ENCODE data around the gene PTPRR.

Gene PTPRR

DNA sequence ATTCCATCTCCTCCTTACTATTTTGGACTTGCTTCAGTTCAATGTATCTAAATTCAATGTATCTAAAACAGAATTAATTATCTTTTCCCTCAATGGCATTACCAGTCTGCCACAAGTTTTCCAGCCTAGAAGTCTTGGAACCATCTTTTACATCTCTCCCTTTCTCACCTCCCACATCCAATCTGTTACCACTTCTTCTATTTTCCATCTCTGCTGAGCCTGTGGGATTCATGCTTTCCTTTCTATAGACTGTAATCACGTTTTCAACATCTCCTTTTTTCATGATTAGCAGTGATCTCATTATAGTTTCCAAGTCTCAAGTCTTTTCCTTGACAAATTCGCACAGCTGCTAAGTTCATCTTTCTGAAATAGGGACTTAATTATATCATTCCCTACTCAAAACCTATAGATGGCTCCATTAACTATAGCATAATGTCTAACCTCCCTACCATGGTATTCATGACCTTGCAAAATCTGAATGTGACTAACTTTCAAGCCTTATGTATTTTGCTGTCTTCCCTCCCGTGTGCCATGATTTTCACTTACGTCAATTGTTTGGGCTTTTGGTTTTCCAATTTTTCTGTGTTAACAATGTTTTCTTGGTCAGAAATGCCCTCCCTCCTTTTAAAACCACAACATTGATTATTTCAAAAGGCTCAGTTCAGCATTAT lies 262.8 kb downstream of the PTPRR start:
- in situ Hi-C loops (cut with HindIII; ENCODE audit: low sequenced_read_pairs) = no loop called here

DNA sequence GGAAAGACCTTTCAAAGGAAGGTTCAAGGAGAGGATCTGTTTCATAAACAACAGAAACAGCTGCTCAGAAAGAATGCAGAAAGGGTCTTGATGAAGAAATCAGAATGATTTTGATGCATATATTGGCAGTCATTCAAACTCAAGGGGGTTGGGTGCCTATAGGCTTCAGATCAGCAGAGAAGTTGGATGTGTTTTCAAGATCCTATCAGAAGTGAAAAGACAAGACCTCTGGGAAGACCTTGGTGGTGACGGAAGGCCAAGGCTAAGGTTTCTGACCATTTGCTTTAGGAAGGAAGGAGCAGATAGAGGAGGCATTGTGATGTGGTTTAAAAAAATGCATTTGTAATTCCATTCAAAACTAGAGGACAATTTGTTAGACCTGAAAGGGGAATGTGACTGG lies 268.1 kb downstream of the PTPRR start:
- in situ Hi-C loops (cut with HindIII; ENCODE audit: low sequenced_read_pairs) = no loop called here

DNA sequence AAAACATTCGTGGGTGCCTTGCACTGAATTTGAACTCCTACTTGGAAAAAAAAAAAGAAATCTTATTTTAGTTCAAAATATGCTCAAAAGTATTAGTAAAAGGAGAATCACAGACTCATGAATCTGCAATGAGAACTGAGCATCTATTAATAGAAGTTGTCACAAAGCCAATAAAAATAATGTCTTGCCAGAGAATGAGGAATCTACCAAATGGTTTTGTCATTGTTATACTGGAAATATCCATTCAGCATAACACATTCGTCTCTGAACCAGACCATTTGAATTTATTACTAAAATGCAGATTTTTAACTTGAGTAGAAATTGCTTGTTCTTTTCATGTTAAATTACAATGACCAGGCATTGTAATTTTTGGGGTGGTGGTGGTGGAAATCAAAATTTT lies 271.7 kb downstream of the PTPRR start:
- in situ Hi-C loops (cut with HindIII; ENCODE audit: low sequenced_read_pairs) = no loop called here

DNA sequence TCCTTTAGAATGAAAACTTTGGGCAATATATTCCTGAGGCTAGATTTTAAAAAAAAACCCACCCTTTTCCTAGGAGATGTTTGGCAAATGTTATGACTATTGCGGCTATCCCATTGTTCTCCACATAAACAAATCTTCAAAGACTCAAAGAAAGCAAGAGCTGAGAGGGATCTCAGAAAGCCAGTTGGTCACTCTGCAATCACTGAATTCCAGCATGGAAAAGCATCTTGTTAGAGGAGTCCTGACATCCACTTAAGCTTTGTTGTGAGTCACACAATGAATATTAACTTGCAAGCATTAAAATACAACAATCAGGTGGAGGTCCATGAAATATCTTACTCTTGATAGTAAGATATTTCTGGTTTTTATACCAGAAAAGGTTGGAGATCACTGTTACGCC lies 272.3 kb downstream of the PTPRR start:
- in situ Hi-C loops (cut with HindIII; ENCODE audit: low sequenced_read_pairs) = no loop called here

DNA sequence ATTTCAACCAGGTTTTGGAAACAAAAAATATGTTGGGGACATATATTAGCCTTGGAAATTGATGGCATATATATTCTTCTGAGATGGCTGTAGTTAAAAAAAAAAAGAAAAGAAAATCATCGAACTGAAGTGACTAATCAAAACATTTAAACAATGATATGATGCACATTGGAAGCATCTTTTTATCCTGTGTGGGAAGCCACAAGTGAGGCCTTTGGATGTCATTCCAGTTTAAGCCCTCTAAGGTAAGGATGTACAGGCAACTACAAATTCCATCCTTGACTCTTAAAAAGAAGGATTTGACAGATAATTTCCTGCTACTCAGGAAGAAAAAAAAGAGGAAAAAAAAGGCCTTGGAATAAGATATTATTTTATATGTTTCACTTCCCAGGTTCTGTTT lies 273.7 kb downstream of the PTPRR start:
- in situ Hi-C loops (cut with HindIII; ENCODE audit: low sequenced_read_pairs) = no loop called here

DNA sequence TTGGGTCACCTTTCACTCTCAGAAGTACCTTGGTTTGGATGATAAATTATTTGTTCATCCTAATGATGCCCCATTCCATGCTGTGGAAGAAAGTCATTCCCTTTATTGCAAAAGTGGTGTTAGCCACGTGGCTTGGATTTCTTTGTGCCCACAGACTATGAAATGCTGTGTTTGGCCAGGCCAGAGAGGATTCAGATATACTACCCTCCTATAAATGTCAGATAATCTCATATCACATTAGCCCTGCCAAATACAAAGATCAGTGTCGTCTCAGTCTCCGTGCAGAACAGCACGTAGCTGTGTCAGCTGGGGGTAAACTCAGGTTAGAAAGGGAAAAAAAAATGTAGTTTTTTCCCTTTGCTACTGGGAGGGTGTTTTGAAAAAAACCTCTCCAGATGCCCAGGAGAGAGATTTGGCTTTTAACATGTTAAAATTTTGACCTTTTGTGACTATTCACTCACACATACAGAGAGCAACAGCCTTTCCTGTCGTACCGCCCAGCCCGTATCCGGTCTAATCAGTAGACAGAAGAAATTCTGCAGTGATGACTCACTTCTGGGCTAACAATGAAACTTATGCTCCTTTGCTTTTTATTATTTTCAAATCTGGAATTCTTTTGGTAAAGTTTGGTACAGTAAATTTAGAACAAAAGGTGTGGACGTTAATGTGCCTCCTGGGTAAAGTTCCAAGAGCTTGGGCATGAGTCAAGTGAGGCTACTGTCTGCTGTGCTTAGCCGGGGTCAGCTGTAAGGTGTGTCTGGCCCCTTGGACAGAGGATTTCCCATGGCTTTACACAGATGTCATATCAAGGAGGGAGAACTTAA lies 274.8 kb downstream of the PTPRR start:
- in situ Hi-C loops (cut with HindIII; ENCODE audit: low sequenced_read_pairs) = no loop called here

DNA sequence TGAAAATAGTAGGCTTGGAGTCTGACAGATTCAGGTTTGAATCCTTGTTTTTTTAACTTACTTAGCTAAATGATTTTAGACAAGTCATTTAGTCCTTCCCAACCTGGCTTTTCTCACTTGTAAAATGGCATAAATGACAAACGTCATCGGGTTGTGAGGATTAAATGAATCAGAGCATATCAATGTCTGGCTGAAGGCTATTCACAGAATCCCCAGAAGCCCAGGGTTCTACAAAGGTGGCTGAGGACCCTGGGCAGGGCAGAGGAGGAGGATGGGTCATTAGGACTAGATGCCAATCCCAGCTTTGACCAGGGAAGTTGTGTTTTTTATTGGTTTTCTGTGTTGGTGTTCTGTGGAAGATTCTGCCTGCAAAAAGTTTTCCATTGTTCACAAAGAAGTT lies 275.7 kb downstream of the PTPRR start:
- in situ Hi-C loops (cut with HindIII; ENCODE audit: low sequenced_read_pairs) = no loop called here

DNA sequence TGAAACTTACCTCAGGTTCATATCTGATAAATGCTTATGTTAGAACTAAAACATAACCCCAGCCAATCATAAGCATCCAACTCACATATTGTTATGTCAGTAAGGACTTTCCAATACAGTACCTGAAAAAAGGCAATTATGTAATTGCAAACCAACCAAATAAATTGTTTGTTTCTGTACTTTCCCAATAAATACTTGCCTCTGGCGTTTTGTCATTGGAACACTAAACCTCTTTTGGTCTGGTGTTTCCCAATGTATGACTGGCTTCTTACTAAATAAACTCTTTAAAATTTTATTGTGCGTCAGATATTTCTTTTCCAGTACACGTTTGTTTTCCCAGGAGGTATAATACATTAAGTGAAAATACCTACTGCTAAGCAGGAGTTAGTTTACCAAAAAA lies 276.6 kb downstream of the PTPRR start:
- in situ Hi-C loops (cut with HindIII; ENCODE audit: low sequenced_read_pairs) = no loop called here

DNA sequence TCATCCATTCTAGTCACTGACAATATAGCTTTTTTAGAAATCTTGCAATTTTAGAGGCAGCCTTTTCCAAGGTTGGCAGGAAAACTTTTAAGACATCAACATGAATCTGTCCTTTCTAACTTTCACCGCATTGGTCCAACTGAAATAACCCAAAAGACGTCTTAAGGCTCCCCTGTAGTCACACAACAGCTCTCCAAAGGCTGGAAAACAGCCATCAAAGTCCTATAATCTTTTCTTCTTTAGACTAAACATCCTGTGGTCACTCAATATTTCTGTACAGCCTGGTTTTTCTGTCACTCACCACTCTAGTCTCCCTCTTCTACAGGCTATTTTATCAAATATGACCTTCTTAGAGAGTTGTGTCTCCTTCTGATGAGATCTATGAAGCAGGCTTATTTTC lies 278.8 kb downstream of the PTPRR start:
- in situ Hi-C loops (cut with HindIII; ENCODE audit: low sequenced_read_pairs) = no loop called here

DNA sequence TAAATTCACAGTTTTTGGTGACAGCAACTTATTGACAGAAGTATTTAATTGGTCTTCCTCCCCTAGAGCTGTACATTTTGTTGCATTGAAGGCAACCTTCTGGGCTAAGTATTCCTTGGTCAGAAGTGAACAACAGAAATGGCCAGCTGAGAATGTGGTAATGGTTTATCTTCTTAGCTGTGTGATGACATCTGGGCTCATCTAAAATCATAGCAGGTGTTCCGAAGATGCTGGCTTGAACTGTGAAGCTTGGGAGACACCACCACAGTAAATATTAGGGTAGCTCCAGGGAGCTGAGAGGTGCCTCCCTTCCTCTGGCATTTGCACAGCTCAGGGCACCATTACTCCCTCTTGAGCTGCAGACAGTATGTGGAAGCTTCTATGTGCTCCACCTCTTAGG lies 279.6 kb downstream of the PTPRR start:
- in situ Hi-C loops (cut with HindIII; ENCODE audit: low sequenced_read_pairs) = no loop called here

DNA sequence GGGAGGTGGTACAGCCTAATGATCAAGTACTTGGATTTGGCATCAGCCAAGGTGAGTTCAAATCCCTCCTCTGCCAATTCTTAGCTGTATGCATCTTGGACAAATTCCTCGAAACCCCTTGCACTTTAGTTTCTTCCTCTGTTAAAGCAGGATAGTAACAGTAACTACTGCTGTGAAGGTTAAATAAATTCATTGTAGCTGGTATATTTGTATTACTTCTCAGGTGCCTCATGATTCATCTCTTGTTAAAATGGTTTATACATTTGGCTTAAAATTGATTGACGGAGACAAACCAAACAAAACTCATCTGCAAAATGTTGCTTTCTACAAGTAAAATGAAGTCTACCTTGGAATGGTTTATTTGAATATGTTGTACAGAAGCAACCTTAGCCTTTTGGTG lies 281.0 kb downstream of the PTPRR start:
- in situ Hi-C loops (cut with HindIII; ENCODE audit: low sequenced_read_pairs) = no loop called here

DNA sequence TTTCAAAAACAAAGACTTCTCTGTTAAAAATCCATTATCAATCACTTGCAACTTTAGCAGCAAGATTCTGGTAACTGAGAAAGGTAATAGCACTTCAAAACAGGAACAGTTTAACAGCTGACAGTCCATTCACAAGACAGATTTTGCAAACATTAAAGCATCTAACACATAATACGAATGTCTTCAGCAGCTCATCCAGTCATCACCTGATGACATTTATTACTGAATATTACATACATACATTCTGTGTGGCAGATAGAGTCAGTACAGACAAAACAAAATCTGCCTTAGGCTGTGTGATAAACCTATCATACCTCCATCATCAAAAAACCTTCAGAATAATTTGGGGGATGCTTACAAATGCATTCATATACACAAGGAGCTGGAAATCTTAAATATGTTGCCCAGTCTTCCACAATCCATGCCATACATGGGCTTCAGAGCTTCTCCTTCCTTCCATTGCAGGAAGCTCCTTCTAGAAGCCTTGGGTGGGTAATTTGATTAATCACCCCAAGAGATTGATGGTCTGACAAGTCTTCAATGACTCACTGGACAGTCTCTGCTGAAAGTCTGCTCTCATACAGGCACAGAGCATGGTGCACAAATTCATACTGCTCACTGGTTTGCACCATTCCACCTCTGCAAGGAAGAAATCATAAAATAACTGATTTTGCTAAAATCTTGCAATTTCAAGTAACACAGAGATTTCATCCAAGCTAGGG lies 281.7 kb downstream of the PTPRR start:
- in situ Hi-C loops (cut with HindIII; ENCODE audit: low sequenced_read_pairs) = no loop called here

DNA sequence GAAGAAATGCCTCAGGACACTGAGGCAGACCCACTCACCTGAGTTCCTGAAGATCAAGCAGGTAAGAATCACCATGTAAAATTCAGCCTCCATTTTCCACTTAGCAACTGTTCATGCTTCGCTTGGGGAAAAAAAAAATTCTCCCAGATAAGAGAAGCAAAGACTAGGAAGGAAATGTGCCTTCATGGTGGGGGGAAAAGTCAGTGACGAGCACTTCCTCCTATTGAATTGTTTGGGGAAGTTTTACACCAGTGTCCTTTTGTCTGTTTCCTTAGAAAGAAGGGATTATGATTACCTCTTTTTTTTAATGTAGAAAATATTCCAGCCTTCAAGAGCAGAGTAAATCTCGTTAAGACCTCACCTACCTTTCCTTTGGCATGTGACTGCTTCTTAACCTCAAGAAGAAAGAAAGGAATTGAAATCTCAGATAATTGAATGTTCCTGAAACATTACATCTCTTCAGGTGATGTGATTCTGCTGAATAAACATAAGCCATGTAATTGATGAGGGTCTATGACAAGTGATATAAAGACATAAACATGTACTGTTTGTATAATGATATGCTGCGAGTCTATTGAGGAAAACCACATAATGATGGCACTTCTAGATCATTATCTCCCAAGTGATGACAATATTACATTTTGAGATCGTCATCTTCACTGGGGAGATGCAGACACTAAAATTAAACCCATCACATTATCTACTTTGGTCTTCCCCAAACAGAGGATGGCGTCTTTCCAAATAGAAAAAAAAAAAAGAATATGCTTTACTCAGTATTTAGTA lies 283.0 kb downstream of the PTPRR start, which contains the start of gene PTPRB:
TSS of gene PTPRB (minus strand) at position 127 of the 783 bp plus-strand sequence. CDS start at position 93, 34 bp downstream.
- in situ Hi-C loops (cut with HindIII; ENCODE audit: low sequenced_read_pairs) = no loop called here

DNA sequence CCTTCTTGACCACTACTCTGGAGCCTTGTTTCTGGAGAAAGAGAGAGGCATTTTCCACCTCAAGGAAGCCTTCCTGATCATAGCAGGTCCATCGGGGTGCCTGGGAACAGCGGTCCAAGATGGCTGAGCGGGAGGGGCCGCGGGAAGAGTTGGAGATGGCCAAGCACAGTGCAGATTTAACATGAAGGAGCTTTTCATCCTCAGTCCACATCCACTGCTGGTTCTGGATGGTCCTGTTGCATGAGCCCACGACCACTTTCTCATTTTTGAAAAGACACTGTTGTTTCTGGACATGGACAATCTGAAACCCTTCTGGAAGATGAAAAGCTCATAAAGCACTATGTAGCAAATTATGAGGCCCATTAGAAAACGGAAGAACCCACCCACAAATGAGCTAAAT lies 284.8 kb downstream of the PTPRR start:
- in situ Hi-C loops (cut with HindIII; ENCODE audit: low sequenced_read_pairs) = no loop called here

DNA sequence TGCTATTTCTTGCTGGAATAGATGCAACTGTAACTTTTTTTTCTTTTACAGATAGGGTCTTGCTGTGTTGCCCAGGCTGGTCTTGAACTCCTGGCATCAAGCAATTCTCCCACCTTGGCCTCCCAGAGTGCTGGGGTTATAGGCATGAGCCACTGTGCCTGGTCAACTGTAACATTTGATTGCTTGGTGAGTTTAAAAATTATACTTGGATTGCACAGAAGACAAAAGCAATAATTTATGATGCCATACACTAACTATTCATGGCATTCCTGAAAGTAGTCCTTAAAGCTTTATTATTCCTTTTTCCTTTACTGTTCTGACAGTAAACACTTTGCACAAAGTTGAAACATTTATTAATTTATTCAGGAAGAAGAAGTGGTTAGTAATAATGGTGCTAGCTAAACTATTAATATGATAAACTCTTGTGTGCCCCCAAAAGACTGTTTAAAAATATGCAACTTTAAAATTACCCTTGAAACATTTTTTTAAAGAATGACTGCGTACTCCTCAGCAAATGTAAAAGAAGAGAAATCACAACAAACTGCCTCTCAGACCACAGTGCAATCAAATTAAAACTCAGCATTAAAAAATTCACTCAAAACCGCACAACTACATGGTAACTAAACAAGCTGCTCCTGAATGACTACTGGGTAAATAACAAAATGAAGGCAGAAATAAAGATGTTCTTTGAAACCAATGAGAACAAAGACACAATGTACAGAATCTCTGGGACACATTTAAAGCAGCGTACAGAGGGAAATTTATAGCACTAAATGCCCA lies 291.6 kb downstream of the PTPRR start:
- in situ Hi-C loops (cut with HindIII; ENCODE audit: low sequenced_read_pairs) = no loop called here

DNA sequence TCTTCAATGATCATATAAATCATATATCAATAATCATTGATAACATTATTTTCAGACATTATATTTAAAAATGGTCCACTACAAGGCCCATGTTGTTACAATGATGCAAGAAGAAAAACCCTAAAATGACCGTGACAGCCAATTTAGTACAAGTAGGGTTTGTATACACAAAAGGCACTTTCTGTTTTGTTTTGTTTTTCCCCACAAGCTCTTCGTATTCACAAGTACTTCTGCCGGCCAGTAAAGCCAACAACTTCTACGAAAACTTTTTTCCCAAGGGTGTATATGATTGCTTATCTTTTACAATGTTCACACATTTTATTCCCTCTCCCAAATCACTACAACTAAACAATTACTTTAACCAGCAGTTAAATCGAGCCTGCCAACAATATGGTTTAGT lies 292.9 kb downstream of the PTPRR start:
- in situ Hi-C loops (cut with HindIII; ENCODE audit: low sequenced_read_pairs) = no loop called here

DNA sequence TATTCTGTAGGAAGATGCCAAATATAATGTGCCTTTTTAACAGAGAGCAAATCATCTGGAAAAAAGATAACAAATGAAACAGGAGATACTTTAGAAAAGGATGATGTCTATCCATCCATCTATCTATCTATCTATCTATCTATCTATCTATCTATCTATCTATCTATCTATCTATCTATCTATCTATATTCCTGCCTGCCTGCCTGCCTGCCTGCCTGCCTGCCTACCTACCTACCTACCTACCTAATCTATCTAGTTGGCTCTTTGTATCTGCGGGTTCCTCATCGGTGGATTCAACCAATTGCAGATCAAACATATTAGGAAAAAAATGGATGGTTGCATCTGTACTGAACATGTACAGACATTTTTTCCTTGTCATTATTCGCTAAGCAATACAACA lies 294.4 kb downstream of the PTPRR start:
- in situ Hi-C loops (cut with HindIII; ENCODE audit: low sequenced_read_pairs) = no loop called here

DNA sequence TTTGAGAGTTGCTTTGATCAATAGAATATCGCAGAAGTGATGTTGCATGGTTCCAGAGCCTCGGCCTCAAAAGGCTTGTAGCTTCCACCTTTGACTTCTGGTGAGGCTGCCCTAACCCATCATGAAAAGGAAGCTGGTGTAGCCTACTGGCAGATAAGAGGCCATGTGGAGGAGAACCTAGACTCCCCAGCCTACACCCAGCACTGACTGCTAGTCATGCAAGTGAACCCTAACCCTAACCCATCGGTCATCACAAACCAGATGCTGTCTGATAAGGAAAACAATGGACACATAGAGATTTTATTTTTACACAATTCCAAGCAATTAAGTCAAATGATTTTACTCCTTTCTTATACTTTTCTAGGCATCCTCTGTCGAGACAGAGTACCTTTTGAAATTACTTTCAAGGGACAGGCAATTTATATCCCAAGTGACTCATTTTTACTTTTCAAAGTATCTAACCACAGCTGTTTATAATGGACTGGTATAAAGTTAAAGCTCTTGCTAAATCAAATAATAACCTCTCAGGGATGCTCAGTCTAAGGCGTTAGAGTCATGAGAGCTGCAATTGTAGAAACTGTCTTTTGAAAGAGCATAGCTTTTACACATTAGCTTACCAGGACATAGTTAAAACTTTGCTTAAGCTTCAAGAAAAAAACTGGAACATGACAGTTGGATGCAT lies 300.9 kb downstream of the PTPRR start:
- in situ Hi-C loops (cut with HindIII; ENCODE audit: low sequenced_read_pairs) = no loop called here

DNA sequence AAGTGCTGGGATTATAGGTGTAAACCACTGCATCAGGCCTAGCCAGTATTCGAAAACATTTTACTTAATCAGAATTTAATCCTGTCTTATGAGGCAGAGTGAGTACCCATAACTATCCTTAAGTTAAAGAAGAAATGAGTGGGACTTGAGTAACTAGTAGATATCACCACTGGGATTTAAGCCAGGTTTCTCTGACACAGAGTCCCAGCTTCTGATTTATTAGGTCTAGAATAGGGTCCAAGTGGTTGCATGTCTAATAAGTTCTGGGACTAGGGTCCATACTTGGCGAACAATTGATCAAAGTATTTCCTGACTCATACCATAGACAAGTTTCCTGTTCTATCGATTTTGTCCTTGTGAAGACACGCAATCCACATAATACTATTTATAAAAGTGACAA lies 302.2 kb downstream of the PTPRR start:
- in situ Hi-C loops (cut with HindIII; ENCODE audit: low sequenced_read_pairs) = no loop called here

DNA sequence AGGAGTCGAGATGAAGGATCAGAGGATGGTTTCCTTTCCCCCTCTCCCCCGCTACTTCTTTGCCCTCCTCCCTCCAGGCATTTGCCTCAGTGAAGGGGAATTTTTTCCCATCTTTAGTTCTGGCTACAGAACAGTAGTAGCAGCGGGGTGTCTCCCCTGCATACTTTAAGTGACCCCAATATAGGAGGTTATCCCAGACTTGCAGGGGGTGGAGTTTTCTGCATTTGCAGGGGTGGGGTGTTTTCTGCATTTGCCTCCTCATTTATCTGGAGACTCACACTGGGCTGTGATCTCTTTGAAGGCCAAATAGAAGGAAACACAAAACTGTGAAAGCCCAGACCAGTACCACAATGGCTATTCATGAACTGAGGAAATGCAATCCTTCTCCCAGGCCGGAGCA lies 303.1 kb downstream of the PTPRR start:
- in situ Hi-C loops (cut with HindIII; ENCODE audit: low sequenced_read_pairs) = no loop called here

Data from DLD1 (cell line).